Kidney (tissue), 14 donors: ENCODE results near the gene SUGP2. TPM values are rescaled to one million over a fixed set of nuclear protein-coding genes. Genes with fewer than 3 reads are reported as not detected.
A peak's percentile ranks its signal among the peaks of the same experiment; 100 is the strongest.

ENCODE experiments used
- DNase-seq, 5 donors: peaks; one replicate each; pipeline ENCODE4 v3.0.0-alpha.2; 2013 to 2020
- FAIRE-seq: peaks from 2 replicates; lab custom pipeline; 2012; peaks lifted over from hg19 to GRCh38; lab: Jason Lieb, UNC
- H3K27ac ChIP-seq, 2 donors: one replicate each; pipeline ENCODE4 v1.7.0; 2013; ENCODE audit warnings: low read depth in 2 of 2, low read length in 2 of 2, inconsistent platforms in 1 of 2
- H3K27me3 ChIP-seq: one replicate; pipeline ENCODE4 v1.7.1; 2013; ENCODE audit warnings: low read length, inconsistent platforms; ENCODE audit not compliant: control insufficient read depth, insufficient read depth
- H3K36me3 ChIP-seq, 3 donors: one replicate each; pipeline versions ENCODE4 v1.7.0 to v1.7.1; 2013; ENCODE audit warnings: low read length in 3 of 3, control low read depth in 1 of 3, inconsistent platforms in 1 of 3; ENCODE audit not compliant: insufficient read depth in 3 of 3, control insufficient read depth in 2 of 3
- H3K4me1 ChIP-seq, 3 donors: one replicate each; pipeline versions ENCODE4 v1.7.0 to v1.7.1; 2013; ENCODE audit warnings: low read length in 3 of 3, inconsistent platforms in 1 of 3, low read depth in 1 of 3; ENCODE audit not compliant: control insufficient read depth in 2 of 3, insufficient read depth in 2 of 3
- H3K4me3 ChIP-seq, 3 donors: one replicate each; pipeline versions ENCODE4 v1.7.0 to v1.8.1; 2013; ENCODE audit warnings: low read length in 3 of 3, control low read depth in 1 of 3, inconsistent platforms in 1 of 3
- H3K9ac ChIP-seq, 3 donors: one replicate each; pipeline versions ENCODE4 v1.7.0 to v1.7.1; 2013; ENCODE audit warnings: low read length in 3 of 3, control low read depth in 1 of 3, inconsistent platforms in 1 of 3
- H3K9me3 ChIP-seq, 3 donors: one replicate each; pipeline versions ENCODE4 v1.7.0 to v1.7.1; 2013; ENCODE audit warnings: low read length in 3 of 3, control low read depth in 1 of 3, inconsistent platforms in 1 of 3; ENCODE audit not compliant: control insufficient read depth in 2 of 3, insufficient read depth in 1 of 3
- intact Hi-C: fragments of 100-400 bp; cut with DNase I; formaldehyde crosslinking; loops from one replicate; pipeline ENCODE4 v1.11.1; 2022
- polyA plus RNA-seq: library from polyadenylated mRNA; stranded (reverse); fragments of 350-450 nt; fragmentation: Illumina TruSeq; extraction: RNeasy Lipid Tissue Mini Kit (QIAGEN cat#74804); gene quantifications from one replicate; pipeline ENCODE4 v1.2.3, GENCODE V29; 2014; ENCODE audit warnings: low read depth, low replicate concordance; ENCODE audit not compliant: insufficient read depth
- total RNA-seq: library from RNA; stranded (reverse); fragmentation: NEBNext Ultra II Directional; extraction: Animal tissue kit (Norgen Biotek cat#: 25700); gene quantifications from one replicate; pipeline ENCODE4 v1.2.1, GENCODE V29; 2021
- TF ChIP-seq, protein P1 (sequence below): IDR thresholded peaks from 3 replicates; pipeline ENCODE4 v1.5.1; 2012; ENCODE audit warnings: mild to moderate bottlenecking, moderate library complexity, borderline replicate concordance; ENCODE audit not compliant: insufficient read depth; ENCODE audit errors: extremely low read depth
- donor health status: control.
- donor health status: control.
- donor health status: control.
- donor health status: control.
- donor health status: control.
- donor health status: DM: yes; HTN: yes; CAD: no.
- donor health status: Normal renal cell carcinoma (clear cell type).

Gene SUGP2
- total and polyA plus RNA-seq, 2 donors from 2014 or later = 47.5 to 74.1 TPM

DNA sequence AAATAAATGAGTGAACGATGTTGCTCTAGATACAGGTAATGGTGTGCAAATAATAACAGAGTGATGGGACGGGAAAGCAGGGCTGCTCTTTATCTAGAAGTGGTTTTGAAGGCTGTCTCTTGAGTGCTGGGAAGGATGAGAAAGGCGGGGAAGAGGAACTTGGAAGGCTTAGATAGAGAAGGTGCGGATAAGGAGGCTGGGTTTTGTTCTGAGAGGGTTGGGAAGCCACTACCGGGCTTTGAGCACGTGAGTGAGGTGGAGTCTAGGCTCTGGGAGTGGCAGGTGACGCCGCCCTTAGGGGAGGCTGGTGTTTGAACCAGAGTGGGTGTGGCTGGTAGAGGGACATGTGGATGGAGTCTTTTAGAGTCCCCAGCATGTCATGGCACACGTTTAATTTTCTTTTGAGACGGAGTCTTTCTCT lies 897 bp upstream of the SUGP2 start:
- Histone ChIP-seq H3K9me3 (no peaks in the 10 kb centered on the region), H3K27ac (peak overlapping the region in 1 of 2 donors; percentile 92), H3K9ac (peak overlapping the region; percentile 29 to 80 (median 69)), H3K36me3 (peaks cover 0 to 4% (median 0%) of the 10 kb centered on the region in 3 donors), H3K4me3 (peak overlapping the region; percentile 81 to 90 (median 85)), H3K27me3 (no peaks in the 10 kb centered on the region), H3K4me1 (peaks cover 0 to 12% (median 0%) of the 10 kb centered on the region in 3 donors)
- intact Hi-C loops = no loop called here
- FAIRE-seq (no peak), DNase-seq (peak in 3 of 5 donors; percentile 50 to 80 (median 52))
- TF ChIP-seq, protein P1, sequence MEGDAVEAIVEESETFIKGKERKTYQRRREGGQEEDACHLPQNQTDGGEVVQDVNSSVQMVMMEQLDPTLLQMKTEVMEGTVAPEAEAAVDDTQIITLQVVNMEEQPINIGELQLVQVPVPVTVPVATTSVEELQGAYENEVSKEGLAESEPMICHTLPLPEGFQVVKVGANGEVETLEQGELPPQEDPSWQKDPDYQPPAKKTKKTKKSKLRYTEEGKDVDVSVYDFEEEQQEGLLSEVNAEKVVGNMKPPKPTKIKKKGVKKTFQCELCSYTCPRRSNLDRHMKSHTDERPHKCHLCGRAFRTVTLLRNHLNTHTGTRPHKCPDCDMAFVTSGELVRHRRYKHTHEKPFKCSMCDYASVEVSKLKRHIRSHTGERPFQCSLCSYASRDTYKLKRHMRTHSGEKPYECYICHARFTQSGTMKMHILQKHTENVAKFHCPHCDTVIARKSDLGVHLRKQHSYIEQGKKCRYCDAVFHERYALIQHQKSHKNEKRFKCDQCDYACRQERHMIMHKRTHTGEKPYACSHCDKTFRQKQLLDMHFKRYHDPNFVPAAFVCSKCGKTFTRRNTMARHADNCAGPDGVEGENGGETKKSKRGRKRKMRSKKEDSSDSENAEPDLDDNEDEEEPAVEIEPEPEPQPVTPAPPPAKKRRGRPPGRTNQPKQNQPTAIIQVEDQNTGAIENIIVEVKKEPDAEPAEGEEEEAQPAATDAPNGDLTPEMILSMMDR = no peak

DNA sequence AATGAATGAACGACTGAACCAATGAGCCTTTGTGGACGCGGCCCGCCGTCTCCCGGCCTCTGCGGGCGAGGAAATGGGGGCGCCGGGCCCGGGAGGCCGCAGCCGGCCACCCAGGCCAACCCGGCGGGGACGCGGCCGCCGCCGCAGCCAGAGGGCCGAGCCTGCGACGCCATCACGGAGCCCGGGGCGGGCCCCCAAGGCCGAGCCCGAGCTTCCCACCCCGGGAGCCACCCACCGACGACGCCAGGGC lies 216 bp downstream of the SUGP2 start:
- intact Hi-C loops = no loop called here
- peak overlapping the region; percentile 33 to 75 (median 69) for H3K9ac ChIP-seq
- no peaks in the 10 kb centered on the region for H3K27me3 ChIP-seq
- no peaks in the 10 kb centered on the region for H3K9me3 ChIP-seq
- H3K4me3 ChIP-seq = peak overlapping the region; percentile 69 to 82 (median 81)
- peaks cover 0 to 12% (median 0%) of the 10 kb centered on the region in 3 donors for H3K4me1 ChIP-seq
- DNase-seq = no peak
- H3K36me3 ChIP-seq = peaks cover 0 to 6% (median 3%) of the 10 kb centered on the region in 3 donors
- TF ChIP-seq, protein P1 = no peak
- H3K27ac ChIP-seq = peak overlapping the region; percentile 53 to 92
- FAIRE-seq = no peak

DNA sequence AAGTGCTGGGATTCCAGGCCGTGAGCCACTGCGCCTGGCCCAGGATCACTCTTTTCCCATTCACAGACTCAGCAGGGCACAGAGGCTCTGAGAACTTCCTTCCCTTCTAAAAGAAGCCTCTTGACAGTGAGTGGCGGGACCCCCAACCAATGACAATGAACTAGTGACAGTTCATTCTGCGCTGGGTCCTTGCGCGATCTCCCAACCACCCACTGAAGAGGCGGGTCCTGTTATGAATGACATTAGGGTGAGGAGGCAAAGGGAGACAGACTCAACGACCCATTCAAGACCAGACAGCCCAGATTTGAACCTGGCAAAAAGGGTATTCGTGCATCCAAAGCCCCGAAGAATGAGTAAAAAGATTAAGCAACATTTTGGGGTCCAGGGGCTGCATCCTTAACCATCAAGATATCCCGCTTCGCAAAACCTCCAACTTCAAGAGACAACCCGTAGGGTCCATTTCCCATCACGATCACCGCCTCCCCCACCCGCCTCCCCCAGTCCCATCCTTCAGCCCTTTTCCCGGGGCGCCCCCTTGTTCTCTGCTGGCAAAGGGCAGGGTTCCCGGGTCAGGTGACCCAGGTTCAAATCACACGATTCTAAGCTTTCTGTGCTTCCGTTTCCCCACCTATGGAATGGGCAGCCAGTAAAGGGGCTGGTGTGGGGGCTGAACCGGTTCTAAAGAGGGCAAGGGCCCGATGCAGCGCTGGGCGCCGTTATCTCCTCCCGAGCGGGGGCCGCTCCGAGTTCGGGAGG lies 719 bp downstream of the SUGP2 start:
- Histone ChIP-seq H3K36me3 (peaks cover 0 to 6% (median 3%) of the 10 kb centered on the region in 3 donors), H3K27ac (peak overlapping the region; percentile 53 to 92), H3K9me3 (no peaks in the 10 kb centered on the region), H3K4me3 (peak overlapping the region; percentile 69 to 82 (median 81)), H3K27me3 (no peaks in the 10 kb centered on the region), H3K9ac (peak overlapping the region; percentile 33 to 75 (median 69)), H3K4me1 (peaks cover 0 to 14% (median 0%) of the 10 kb centered on the region in 3 donors)
- FAIRE-seq (no peak), DNase-seq (peak; percentile 91 to 97 (median 93))
- intact Hi-C loops = no loop called here
- TF ChIP-seq, protein P1 = no peak
